CD4-positive, CD25-positive, alpha-beta regulatory T cell (primary cell): ENCODE data around the gene ZFP92. TPM values are rescaled to one million over a fixed set of nuclear protein-coding genes. Genes with fewer than 3 reads are reported as not detected.
A peak's percentile ranks its signal among the peaks of the same experiment; 100 is the strongest.

Experiments
- ATAC-seq, 2 donors: fragments of 150-1000 bp; cut with Tn5 transposase; one replicate each; pipeline ENCODE4 v1.10.0; 2021; ENCODE audit warnings: low read depth in 2 of 2, moderate number of reproducible peaks in 2 of 2, moderate library complexity in 1 of 2
- DNase-seq, 3 donors: peaks; one replicate each; pipeline versions ENCODE4 v3.0.0 to v3.0.0-alpha.2; 2012 to 2022; ENCODE audit warnings: mixed read lengths in 1 of 3
- H3K27ac ChIP-seq: one replicate; pipeline ENCODE4 v1.7.0; 2013; ENCODE audit warnings: mild to moderate bottlenecking, low read length; ENCODE audit not compliant: insufficient read depth, poor library complexity, severe bottlenecking
- H3K27me3 ChIP-seq: one replicate; pipeline ENCODE4 v1.7.0; 2013; ENCODE audit warnings: low read length; ENCODE audit not compliant: control insufficient read depth, insufficient read depth
- H3K36me3 ChIP-seq: one replicate; pipeline ENCODE4 v1.7.0; 2013; ENCODE audit warnings: mild to moderate bottlenecking, low read length, moderate library complexity; ENCODE audit not compliant: control insufficient read depth, insufficient read depth
- H3K4me1 ChIP-seq: 2 replicates; pipeline ENCODE4 v1.7.0; 2013; ENCODE audit warnings: mild to moderate bottlenecking, low read length; ENCODE audit not compliant: insufficient read depth, control insufficient read depth, poor library complexity, severe bottlenecking
- H3K4me3 ChIP-seq: one replicate; pipeline ENCODE4 v1.7.0; 2013; ENCODE audit warnings: low read depth, mild to moderate bottlenecking, low read length, moderate library complexity
- H3K9me3 ChIP-seq, 2 experiments: 1 replicate in 1 of 2; 2 replicates in 1 of 2; pipeline ENCODE4 v1.7.0; 2013; ENCODE audit warnings: low read length in 2 of 2, mild to moderate bottlenecking in 1 of 2, moderate library complexity in 1 of 2; ENCODE audit not compliant: control insufficient read depth in 2 of 2
- H3K27ac Mint-ChIP-seq, 3 donors: one replicate each; pipeline ENCODE4 v1.8.0; 2020 to 2022; ENCODE audit warnings: mild to moderate bottlenecking in 3 of 3, mixed read lengths in 3 of 3, moderate library complexity in 2 of 3
- H3K27me3 Mint-ChIP-seq: one replicate; pipeline ENCODE4 v1.8.0; 2022; ENCODE audit warnings: mild to moderate bottlenecking, mixed read lengths
- H3K36me3 Mint-ChIP-seq: one replicate; pipeline ENCODE4 v1.8.0; 2020; ENCODE audit warnings: mixed read lengths
- H3K4me1 Mint-ChIP-seq, 4 donors: one replicate each; pipeline ENCODE4 v1.8.0; 2020 to 2022; ENCODE audit warnings: mixed read lengths in 4 of 4, mild to moderate bottlenecking in 1 of 4
- H3K4me3 Mint-ChIP-seq, 4 donors: one replicate each; pipeline ENCODE4 v1.8.0; 2020 to 2022; ENCODE audit warnings: mild to moderate bottlenecking in 4 of 4, mixed read lengths in 4 of 4, moderate library complexity in 3 of 4
- H3K9me3 Mint-ChIP-seq, 7 donors: one replicate each; pipeline ENCODE4 v1.8.0; 2020 to 2022; ENCODE audit warnings: mixed read lengths in 7 of 7, mild to moderate bottlenecking in 3 of 7, moderate library complexity in 2 of 7
- polyA plus RNA-seq, 4 donors: library from polyadenylated mRNA; unstranded; fragments of 300-500 nt; fragmentation: Illumina TruSeq; gene quantifications; one replicate each; pipeline ENCODE4 v1.2.3, GENCODE V29; 2021
- total RNA-seq: library from RNA; stranded (reverse); gene quantifications from one replicate; pipeline ENCODE4 v1.2.3, GENCODE V29; 2022

Gene ZFP92
- total and polyA plus RNA-seq, 5 donors from 2014 or later = 0.03 to 0.22 (median 0.10) TPM; not detected in 1

GRCh38 chrX:153444333-153445011, 33.2 kb downstream of the ZFP92 start:
- Histone ChIP-seq H3K9me3 (no peaks in the 10 kb centered on the region), H3K27me3 (no peaks in the 10 kb centered on the region), H3K4me1 (no peaks in the 10 kb centered on the region), H3K27ac (no peak overlapping the region), H3K4me3 (no peak overlapping the region), H3K36me3 (no peaks in the 10 kb centered on the region)
- Mint-ChIP-seq H3K4me3 (no peak overlapping the region), H3K27me3 (no peaks in the 10 kb centered on the region), H3K27ac (no peak overlapping the region), H3K4me1 (no peaks in the 10 kb centered on the region), H3K36me3 (no peaks in the 10 kb centered on the region), H3K9me3 (peaks cover 0 to 1% (median 0%) of the 10 kb centered on the region in 7 donors)
- no peak for DNase-seq
- ATAC-seq = no peak

DNA sequence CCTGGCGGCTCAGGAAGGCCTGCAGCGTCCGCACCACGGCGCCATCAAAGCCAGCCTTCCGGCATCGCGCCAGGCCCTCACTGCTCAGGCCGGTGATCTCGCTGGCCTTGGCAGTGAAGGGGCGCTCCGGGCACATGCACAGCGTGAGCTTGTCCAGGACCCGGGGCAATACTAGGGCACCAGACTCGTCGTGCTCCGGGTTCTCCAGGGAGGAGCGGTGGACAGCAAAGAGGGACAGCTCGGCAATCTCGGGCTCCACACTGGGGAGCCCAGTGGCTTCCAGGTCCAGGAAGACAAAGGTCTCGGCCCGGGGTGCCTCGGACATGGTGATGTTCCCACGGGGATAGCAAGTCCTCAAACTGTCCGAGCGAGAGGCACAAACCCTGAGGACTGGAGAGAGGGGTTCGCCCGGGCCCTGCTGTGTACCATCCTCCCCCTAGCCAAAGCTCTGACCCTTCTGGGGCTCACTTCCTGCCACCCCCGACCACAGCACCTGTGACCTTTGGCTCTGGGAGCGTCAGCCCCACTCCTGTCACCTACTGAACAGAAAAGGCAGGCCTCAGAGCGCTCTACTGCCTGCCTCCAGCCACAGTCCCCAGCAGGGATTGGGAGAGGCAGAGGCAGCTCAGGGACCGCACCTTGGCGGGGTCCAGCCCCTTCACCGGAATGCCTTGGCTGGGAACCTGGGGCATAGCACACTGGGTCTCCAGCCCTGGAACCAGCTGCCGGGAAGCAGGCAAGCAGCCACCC, 34.0 kb downstream of the ZFP92 start:
- H3K36me3 ChIP-seq = no peaks in the 10 kb centered on the region
- no peaks in the 10 kb centered on the region for H3K27me3 ChIP-seq
- Mint-ChIP-seq H3K4me3 (no peak overlapping the region), H3K27me3 (no peaks in the 10 kb centered on the region), H3K36me3 (no peaks in the 10 kb centered on the region), H3K27ac (no peak overlapping the region), H3K4me1 (no peaks in the 10 kb centered on the region), H3K9me3 (peaks cover 0 to 1% (median 0%) of the 10 kb centered on the region in 7 donors)
- H3K9me3 ChIP-seq = no peaks in the 10 kb centered on the region
- no peaks in the 10 kb centered on the region for H3K4me1 ChIP-seq
- no peak overlapping the region for H3K4me3 ChIP-seq
- ATAC-seq (no peak), DNase-seq (no peak)
- H3K27ac ChIP-seq = no peak overlapping the region

- Mint-ChIP-seq H3K4me1 (no peaks in the 10 kb centered on the region), H3K27me3 (no peaks in the 10 kb centered on the region), H3K36me3 (no peaks in the 10 kb centered on the region), H3K4me3 (no peak within 1 kb of the TSS), H3K9me3 (peaks cover 0 to 1% (median 0%) of the 10 kb centered on the region in 7 donors), H3K27ac (peak within 1 kb of the TSS in 1 of 3 donors; percentile 43)
- H3K4me3 ChIP-seq = no peak within 1 kb of the TSS
- no peaks in the 10 kb centered on the region for H3K4me1 ChIP-seq
- H3K9me3 ChIP-seq = no peaks in the 10 kb centered on the region
- no peaks in the 10 kb centered on the region for H3K36me3 ChIP-seq
- ATAC-seq (no peak), DNase-seq (no peak)
- H3K27me3 ChIP-seq = no peaks in the 10 kb centered on the region
- no peak within 1 kb of the TSS for H3K27ac ChIP-seq
Measured at GRCh38 chrX:153445856-153446635, 34.8 kb downstream of the ZFP92 start, which contains the start of gene TREX2. Gene TREX2 (minus strand): TSS chrX:153446056. CDS start chrX:153445430, 626 bp downstream.

- Mint-ChIP-seq H3K36me3 (no peaks in the 10 kb centered on the region), H3K4me1 (no peaks in the 10 kb centered on the region), H3K27ac (no peak overlapping the region), H3K9me3 (peaks cover 0 to 1% (median 0%) of the 10 kb centered on the region in 7 donors), H3K4me3 (no peak overlapping the region), H3K27me3 (no peaks in the 10 kb centered on the region)
- H3K36me3 ChIP-seq = no peaks in the 10 kb centered on the region
- no peaks in the 10 kb centered on the region for H3K9me3 ChIP-seq
- no peak overlapping the region for H3K4me3 ChIP-seq
- ATAC-seq = no peak
- H3K27me3 ChIP-seq = no peaks in the 10 kb centered on the region
- no peaks in the 10 kb centered on the region for H3K4me1 ChIP-seq
- DNase-seq = no peak
- H3K27ac ChIP-seq = no peak overlapping the region
Measured at GRCh38 chrX:153446636-153446936, 35.3 kb downstream of the ZFP92 start.

DNA sequence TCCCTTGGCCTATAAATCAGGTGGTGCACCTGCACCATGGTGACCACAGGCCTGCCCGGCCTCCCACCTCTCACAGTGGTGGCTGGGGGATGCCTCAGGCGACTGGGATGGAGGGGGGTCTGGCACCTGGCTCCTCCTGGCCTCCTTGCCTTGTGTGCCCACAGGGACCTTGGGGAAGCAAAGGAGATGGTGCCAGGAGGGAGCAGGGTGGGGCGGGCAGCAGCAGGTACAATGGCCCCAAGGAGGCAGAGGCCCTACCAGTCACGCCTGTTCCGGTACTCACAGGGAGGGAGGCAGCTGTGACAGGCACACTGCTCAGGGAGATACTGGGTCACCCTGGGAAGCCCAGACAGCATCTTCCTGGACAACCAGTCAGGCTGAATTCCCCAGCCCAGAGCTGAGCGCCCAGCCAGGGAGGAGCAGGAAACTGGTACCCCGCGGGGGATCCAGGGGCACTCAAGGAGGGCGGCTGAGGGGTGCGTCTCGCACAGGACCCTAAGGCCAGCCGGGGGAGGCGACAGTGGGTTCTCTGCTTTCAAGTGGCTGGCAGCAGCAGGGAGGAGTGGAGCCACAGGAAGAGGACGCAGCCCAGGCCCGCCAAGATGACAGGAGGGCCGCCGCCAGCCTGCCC, 35.8 kb downstream of the ZFP92 start:
- no peaks in the 10 kb centered on the region for H3K27me3 Mint-ChIP-seq

DNA sequence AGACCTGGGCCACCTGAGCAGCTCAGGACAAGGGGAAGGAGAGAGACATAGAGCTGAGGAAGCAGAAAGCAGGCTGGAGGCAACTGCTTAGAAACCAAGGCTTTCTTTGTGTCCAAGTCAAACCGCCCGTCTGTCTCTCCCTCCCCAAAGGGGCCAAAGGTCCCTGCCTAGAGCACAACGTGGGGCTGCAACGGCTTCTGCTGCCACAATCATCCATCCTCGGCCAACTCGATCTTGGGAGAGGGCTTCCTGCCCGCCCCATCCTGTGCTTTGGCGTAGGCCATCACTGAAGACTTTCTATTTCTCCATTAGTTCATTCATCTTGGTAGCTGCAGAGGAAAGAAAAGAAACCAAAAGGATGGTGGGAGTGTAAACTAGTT, 36.3 kb downstream of the ZFP92 start:
- no peaks in the 10 kb centered on the region for H3K27me3 ChIP-seq
- no peaks in the 10 kb centered on the region for H3K36me3 ChIP-seq
- ATAC-seq (no peak), DNase-seq (no peak)
- H3K4me1 Mint-ChIP-seq = no peaks in the 10 kb centered on the region
- no peak overlapping the region for H3K4me3 ChIP-seq
- no peaks in the 10 kb centered on the region for H3K4me1 ChIP-seq
- H3K27me3 Mint-ChIP-seq = no peaks in the 10 kb centered on the region
- H3K9me3 ChIP-seq = no peaks in the 10 kb centered on the region
- no peak overlapping the region for H3K4me3 Mint-ChIP-seq
- peak overlapping the region in 1 of 3 donors; percentile 63 for H3K27ac Mint-ChIP-seq
- H3K27ac ChIP-seq = no peak overlapping the region
- peaks cover 0 to 1% (median 0%) of the 10 kb centered on the region in 7 donors for H3K9me3 Mint-ChIP-seq
- no peaks in the 10 kb centered on the region for H3K36me3 Mint-ChIP-seq

More for the DNA sequence above, 35.8 kb downstream of the ZFP92 start:
- no peaks in the 10 kb centered on the region for H3K36me3 ChIP-seq
- peaks cover 0 to 1% (median 0%) of the 10 kb centered on the region in 7 donors for H3K9me3 Mint-ChIP-seq
- no peaks in the 10 kb centered on the region for H3K9me3 ChIP-seq
- H3K27ac ChIP-seq = no peak overlapping the region
- no peak overlapping the region for H3K4me3 ChIP-seq
- no peak overlapping the region for H3K4me3 Mint-ChIP-seq
- H3K36me3 Mint-ChIP-seq = no peaks in the 10 kb centered on the region
- DNase-seq = no peak
- no peaks in the 10 kb centered on the region for H3K4me1 ChIP-seq
- no peaks in the 10 kb centered on the region for H3K4me1 Mint-ChIP-seq
- no peak for ATAC-seq
- H3K27ac Mint-ChIP-seq = no peak overlapping the region
- no peaks in the 10 kb centered on the region for H3K27me3 ChIP-seq

GRCh38 chrX:153448556-153449367, 37.5 kb downstream of the ZFP92 start:
- Mint-ChIP-seq H3K27me3 (no peaks in the 10 kb centered on the region), H3K36me3 (no peaks in the 10 kb centered on the region), H3K27ac (no peak overlapping the region), H3K9me3 (peaks cover 0 to 1% (median 0%) of the 10 kb centered on the region in 7 donors), H3K4me1 (no peaks in the 10 kb centered on the region), H3K4me3 (no peak overlapping the region)
- H3K36me3 ChIP-seq = no peaks in the 10 kb centered on the region
- H3K27ac ChIP-seq = no peak overlapping the region
- H3K9me3 ChIP-seq = no peaks in the 10 kb centered on the region
- no peak overlapping the region for H3K4me3 ChIP-seq
- ATAC-seq (no peak), DNase-seq (no peak)
- no peaks in the 10 kb centered on the region for H3K4me1 ChIP-seq
- H3K27me3 ChIP-seq = no peaks in the 10 kb centered on the region
